SH-SY5Y (cell line): ENCODE measurements around the gene HMGB4.

ENCODE experiments used
- GATA2 ChIP-seq: IDR thresholded peaks from 2 replicates; pipeline ENCODE4 v1.6.1; 2011; ENCODE audit warnings: mild to moderate bottlenecking, low read depth, low read length
- GATA3 ChIP-seq: IDR thresholded peaks from 2 replicates; pipeline ENCODE4 v1.6.1; 2011; ENCODE audit warnings: low read depth, mild to moderate bottlenecking, low read length, moderate library complexity

GRCh38 chr1:33898406-33898805 is 34.5 kb downstream of the HMGB4 start:
- no peak for TF ChIP-seq GATA3
- no peak for TF ChIP-seq GATA2
